ENCODE results near the gene CCDC68.
"Not testable (repeated sequence)": the region's sequence is repeated elsewhere in the genome, so short reads cannot be mapped to it uniquely, and the experiment has no call there.

CCDC68 gene

GRCh38 chr18:54871231-54871630 lies 88.0 kb downstream of the CCDC68 start:
- no peak for DNase-seq

- DNase-seq = no peak
Measured at GRCh38 chr18:54867131-54867530, 92.1 kb downstream of the CCDC68 start.

- DNase-seq = no peak
Measured at GRCh38 chr18:54860941-54861340, 98.3 kb downstream of the CCDC68 start.

GRCh38 chr18:54859667-54860421 lies 99.4 kb downstream of the CCDC68 start:
- no peak for DNase-seq

- DNase-seq = no peak
Measured at GRCh38 chr18:54857499-54857898, 101.8 kb downstream of the CCDC68 start.

- no peak for DNase-seq
Measured at GRCh38 chr18:54856105-54856646, 103.1 kb downstream of the CCDC68 start.

- not testable (repeated sequence) for DNase-seq
Measured at GRCh38 chr18:54855050-54855449, 104.2 kb downstream of the CCDC68 start.

- DNase-seq = no peak
Measured at GRCh38 chr18:54852780-54853675, 106.2 kb downstream of the CCDC68 start.
